ENCODE data around the gene SMARCA5.

DNA sequence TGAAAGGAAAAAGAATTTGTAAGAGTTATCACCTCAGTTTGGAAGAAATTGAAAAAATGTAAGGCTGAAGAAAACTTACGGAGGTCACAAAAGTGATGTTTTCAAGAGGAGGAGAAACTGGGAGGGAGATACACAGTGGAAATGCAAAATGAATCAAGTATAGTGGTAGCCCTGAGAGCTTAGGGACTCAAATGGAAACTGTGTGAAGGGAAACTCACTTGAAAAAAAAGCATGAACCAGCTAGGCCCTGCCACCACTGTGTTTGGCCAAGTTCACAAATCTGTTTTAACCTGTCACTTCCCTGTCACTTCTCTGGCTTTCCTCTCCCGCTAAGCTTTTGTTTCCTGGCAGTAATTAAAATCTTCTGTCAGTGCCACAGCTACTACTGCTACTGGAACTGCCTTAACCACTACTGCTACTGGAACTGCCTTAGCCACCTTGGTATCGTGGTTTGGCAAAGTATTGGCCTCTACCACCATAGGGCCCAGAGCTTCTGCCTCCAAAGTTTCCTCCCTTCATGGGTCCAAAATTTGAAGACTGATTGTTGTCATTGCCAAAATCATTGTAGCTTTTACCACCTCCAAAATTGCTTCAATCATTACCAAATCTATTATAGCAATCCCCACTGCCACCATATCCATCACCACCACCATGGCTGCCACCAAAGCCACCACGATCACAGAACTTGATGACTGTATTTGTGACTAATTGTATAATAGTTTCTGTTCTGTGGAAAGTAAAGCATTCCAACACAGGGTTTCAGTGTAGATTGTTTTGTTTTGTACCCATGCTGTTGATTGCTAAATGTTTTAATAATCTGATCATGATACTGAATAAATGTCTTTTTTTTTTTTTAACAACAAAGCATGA is 41.5 kb downstream of the SMARCA5 start:
- TF ChIP-seq, protein P1, sequence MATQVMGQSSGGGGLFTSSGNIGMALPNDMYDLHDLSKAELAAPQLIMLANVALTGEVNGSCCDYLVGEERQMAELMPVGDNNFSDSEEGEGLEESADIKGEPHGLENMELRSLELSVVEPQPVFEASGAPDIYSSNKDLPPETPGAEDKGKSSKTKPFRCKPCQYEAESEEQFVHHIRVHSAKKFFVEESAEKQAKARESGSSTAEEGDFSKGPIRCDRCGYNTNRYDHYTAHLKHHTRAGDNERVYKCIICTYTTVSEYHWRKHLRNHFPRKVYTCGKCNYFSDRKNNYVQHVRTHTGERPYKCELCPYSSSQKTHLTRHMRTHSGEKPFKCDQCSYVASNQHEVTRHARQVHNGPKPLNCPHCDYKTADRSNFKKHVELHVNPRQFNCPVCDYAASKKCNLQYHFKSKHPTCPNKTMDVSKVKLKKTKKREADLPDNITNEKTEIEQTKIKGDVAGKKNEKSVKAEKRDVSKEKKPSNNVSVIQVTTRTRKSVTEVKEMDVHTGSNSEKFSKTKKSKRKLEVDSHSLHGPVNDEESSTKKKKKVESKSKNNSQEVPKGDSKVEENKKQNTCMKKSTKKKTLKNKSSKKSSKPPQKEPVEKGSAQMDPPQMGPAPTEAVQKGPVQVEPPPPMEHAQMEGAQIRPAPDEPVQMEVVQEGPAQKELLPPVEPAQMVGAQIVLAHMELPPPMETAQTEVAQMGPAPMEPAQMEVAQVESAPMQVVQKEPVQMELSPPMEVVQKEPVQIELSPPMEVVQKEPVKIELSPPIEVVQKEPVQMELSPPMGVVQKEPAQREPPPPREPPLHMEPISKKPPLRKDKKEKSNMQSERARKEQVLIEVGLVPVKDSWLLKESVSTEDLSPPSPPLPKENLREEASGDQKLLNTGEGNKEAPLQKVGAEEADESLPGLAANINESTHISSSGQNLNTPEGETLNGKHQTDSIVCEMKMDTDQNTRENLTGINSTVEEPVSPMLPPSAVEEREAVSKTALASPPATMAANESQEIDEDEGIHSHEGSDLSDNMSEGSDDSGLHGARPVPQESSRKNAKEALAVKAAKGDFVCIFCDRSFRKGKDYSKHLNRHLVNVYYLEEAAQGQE (IDR thresholded peaks at IDR 0.05; ENCODE audit: low read depth, low read length), result no peak
- TF ChIP-seq, protein P2, sequence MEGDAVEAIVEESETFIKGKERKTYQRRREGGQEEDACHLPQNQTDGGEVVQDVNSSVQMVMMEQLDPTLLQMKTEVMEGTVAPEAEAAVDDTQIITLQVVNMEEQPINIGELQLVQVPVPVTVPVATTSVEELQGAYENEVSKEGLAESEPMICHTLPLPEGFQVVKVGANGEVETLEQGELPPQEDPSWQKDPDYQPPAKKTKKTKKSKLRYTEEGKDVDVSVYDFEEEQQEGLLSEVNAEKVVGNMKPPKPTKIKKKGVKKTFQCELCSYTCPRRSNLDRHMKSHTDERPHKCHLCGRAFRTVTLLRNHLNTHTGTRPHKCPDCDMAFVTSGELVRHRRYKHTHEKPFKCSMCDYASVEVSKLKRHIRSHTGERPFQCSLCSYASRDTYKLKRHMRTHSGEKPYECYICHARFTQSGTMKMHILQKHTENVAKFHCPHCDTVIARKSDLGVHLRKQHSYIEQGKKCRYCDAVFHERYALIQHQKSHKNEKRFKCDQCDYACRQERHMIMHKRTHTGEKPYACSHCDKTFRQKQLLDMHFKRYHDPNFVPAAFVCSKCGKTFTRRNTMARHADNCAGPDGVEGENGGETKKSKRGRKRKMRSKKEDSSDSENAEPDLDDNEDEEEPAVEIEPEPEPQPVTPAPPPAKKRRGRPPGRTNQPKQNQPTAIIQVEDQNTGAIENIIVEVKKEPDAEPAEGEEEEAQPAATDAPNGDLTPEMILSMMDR (IDR thresholded peaks at IDR 0.05), result no peak
- TF ChIP-seq MXI1 (IDR thresholded peaks at IDR 0.05; ENCODE audit: low read depth, low read length) (no peak), FOXJ3 (CRISPR knock-in tag; IDR thresholded peaks at IDR 0.05) (no peak), EZH2phosphoT487 (IDR thresholded peaks at IDR 0.05; ENCODE audit: borderline replicate concordance, low read depth) (no peak), POLR2AphosphoS5 (IDR thresholded peaks at IDR 0.05; ENCODE audit: low read depth, low read length) (no peak), TCF12 (IDR thresholded peaks at IDR 0.05) (no peak), SMC3 (IDR thresholded peaks at IDR 0.05; ENCODE audit: low read depth, low read length) (no peak), NFIC (IDR thresholded peaks at IDR 0.05; ENCODE audit: borderline replicate concordance) (no peak), MEF2A (IDR thresholded peaks at IDR 0.05; ENCODE audit: borderline replicate concordance, low read depth) (no peak), TAF1 (IDR thresholded peaks at IDR 0.05; ENCODE audit: borderline replicate concordance, low read depth, low read length) (no peak), NRF1 (IDR thresholded peaks at IDR 0.05; ENCODE audit: low read depth, low read length) (no peak)
